ENCODE results near the gene PKM.

DNA sequence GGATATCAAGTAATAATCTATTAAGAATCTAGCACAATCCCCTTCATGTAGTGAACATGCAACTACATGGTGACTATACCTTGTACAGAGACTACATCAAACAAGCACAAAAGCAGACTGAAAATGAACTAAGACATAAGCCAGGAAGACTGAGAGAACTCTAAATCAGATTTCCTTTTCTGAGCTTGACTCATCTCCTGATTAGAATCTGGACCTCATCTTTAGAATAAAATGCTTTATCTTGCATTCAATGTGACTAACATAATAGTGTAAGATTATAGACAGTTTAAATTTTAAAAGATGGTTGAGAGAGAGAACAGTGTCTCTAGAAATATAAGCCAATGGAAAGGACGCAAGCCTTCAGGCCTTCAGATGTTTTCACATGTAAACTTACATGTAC is 17.5 kb upstream of the PKM start:
- TF ChIP-seq GATA2 (IDR thresholded peaks at IDR 0.05; ENCODE audit: low read depth, low read length) (no peak), GATA3 (IDR thresholded peaks at IDR 0.05; ENCODE audit: low read depth, low read length) (no peak)
